HCEC 1CT (cell line): Measurements from ENCODE around the gene CARD11.
"Not testable (repeated sequence)": the region's sequence is repeated elsewhere in the genome, so short reads cannot be mapped to it uniquely, and the experiment has no call there.

Experiments used
- DNase-seq: peaks from one replicate; pipeline ENCODE4 v3.0.0-alpha.2; 2017

The CARD11 gene

DNA sequence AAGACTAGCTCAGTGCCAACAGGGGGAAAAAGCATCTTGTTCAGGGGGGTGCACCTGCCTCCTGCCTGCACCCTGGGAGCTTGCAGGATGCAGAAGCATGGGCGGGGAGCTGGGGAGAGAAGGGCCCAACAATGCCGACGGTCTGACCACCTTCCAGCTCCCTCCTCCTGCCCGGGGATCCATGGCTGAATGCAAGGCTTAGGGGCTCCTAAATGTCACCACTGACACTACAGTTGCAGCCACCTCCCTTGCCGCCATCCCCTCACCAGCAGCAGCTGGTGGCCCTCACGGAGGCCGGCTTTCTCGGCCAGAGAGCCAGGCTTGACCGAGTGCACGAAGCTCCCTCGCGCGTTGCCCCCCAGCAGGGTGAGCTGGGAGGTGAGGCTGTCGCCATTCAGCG, 120.8 kb downstream of the CARD11 start:
- DNase-seq, result no peak

DNA sequence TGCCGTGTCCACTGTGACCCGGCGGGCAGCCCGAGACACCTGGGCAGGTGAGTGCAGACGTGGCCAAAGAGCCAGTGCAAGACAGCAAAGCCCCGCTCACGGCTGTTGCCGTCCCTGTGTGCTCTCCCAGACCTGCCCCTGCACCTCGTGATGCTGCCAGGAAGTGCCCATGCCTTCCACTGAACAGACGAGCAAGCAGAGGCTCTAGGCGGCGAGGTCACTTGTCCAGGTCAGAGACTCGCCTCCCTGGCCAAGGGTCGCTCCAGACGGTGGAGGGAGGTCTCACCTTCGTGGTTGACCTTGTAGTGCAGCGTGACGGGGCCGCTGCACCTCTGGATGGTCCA, 121.3 kb downstream of the CARD11 start:
- no peak for DNase-seq

- no peak for DNase-seq
Measured at GRCh38 chr7:2921653-2922347, 121.9 kb downstream of the CARD11 start.

DNA sequence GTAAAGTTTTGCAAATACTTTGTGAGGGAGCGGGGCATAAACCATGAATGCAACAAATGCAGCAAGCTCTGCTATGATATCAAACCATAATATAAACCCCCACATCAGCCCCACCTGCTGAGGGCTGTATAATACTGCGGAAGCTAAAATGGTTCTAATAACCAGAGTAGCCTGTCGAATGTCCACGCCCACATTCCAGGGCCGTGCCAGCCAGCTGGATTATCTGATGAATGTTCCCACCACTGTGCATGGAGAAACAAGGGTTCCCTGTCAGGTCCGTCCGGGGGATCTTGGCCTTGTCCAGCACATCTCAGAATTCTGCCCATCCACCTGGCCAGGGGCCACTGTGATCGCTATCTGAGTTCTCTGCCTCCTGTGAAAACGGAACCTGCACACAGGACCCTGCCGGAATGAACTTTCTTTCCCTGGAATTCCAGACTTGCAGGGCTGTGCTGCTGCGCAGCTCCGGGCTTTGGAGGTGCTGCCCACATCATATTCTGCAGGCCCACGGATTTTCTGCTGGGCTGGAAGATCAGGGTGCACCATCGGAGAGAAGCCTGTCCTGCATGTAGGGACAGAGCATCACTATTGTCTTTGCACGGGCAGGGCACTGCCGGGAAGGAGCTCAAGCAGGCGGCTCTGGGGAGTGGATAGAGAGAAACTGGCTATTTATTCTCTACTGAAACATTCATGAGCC, 122.6 kb downstream of the CARD11 start:
- DNase-seq, result no peak

- not testable (repeated sequence) for DNase-seq
Measured at GRCh38 chr7:2920480-2920879, 123.2 kb downstream of the CARD11 start.

- no peak for DNase-seq
Measured at GRCh38 chr7:2920041-2920440, 123.6 kb downstream of the CARD11 start.

- no peak for DNase-seq
Measured at GRCh38 chr7:2919256-2919655, 124.4 kb downstream of the CARD11 start.

- no peak for DNase-seq
Measured at GRCh38 chr7:2918406-2918805, 125.3 kb downstream of the CARD11 start.

GRCh38 chr7:2915023-2915422, 128.6 kb downstream of the CARD11 start:
- no peak for DNase-seq

DNA sequence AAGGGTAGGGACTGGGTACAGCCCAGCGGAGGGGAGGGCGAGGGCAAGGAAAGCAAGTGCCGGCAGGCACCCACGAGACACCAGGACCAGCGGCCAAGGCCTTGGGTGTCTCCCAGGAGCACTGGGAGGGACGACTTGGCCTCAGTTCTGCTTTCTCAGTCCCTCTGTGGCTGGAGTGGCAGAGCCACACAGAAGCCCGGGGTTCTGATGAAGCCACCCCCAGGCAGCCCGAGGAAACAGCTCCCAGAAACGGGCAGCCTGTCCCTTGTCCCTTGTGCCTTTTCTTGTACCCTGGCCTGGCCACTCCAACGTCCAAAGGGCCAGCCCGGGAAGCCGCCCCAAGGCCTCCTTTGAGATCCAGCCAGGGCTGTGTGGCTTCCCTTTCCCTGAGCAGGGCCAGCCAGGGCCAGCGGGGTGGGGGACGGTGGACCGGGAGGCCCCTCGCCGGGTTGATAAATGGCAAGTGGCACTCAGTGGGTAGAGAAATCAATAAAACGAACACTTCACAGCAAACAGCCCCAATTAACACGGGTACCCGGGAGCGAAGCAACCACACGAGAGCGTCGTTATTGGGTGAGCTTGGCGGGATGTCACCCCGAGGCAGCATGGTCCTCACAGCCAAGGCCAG, 129.8 kb downstream of the CARD11 start:
- DNase-seq, result no peak

DNA sequence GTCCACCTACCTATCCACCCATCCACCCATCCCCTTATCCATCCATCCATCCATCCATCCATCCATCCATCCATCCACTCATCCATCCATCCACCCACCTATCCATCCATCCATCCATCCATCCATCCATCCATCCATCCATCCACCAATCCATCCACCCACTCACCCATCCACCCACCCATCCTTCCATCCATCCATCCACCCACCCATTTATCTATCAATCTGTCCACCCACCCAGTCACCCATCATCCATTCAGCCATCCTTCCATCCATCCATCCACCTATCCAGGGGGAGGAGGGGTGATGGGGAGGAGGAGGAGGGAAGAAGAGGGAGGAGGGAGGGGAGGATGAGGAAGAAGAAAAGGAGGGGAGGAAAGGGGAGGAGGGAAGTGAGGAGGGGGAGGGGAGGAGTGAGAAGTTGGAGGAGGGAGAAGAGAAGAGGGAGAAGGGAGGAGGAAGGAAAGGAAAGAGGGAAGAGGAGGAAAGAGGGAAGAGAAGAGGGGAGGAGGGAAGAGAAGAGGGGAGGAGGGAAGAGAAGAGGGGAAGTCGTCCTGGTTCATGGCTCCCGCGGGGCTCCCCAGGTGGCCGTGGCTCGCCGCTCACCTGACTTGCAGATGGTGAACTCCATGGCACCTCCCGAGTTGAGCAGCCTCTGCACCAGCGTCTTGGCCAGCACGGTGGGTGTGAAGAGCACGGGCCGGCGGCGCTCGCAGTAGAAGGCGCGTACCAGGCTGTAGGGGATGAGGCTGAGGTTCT, 130.8 kb downstream of the CARD11 start:
- no peak for DNase-seq

- DNase-seq, result no peak
Measured at GRCh38 chr7:2911466-2911865, 132.2 kb downstream of the CARD11 start.

GRCh38 chr7:2909471-2910039, 134.1 kb downstream of the CARD11 start:
- no peak for DNase-seq

DNA sequence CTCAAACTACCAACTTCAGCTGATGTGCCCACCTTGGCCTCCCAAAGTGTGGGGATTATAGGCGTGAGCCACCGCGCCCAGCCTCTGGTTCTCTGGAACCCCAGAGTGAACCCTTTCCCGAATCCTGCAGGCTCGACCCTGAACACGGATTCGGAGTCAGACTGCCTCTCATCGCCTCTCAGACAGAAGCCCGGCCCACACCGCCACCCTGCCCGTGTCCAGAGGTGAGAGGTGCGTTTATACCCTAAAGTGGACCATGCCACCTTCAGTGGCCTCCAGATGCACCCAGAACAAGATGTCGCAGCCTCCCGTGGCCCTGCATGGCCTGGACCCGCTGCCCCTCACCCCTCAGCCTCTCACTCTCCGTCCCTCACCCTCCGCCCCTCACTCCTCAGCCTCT, 134.6 kb downstream of the CARD11 start:
- DNase-seq, result no peak

GRCh38 chr7:2908103-2908683, 135.5 kb downstream of the CARD11 start:
- no peak for DNase-seq

DNA sequence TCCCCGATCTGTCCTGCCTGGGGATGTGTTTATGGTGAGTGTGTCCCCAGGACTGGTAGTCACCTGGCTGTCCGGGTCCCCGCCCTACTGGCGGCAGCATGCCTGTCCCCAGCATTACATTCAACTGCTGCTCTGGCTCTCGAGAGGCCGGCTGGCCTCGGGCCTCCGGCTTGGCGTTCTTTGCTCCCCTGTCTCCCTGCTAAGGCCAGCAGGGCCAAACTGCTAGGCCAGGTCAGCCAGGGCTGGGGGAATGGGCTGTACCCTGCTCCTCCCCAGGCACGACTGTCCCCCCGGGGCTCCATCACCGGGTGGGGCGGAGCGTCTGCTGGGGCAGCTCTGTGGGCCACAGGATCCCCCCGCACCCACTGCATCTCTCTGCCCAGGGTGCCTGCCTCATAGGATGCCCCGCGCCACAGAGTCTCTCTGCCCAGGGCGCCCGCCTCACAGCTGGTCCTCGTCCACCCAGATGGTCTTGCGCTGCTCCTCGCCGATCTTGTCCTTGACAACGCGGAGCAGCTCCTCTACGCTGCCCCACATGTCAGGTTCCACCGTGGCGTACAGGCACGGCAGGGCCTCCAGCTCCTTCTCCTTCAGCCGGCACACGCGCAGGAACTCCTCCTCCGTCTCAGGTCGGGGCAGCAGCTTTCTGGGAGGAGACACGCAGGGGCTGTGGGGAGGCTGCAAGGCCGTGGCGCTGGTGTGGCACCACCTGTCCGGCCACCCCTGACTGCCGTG, 137.3 kb downstream of the CARD11 start:
- no peak for DNase-seq

- no peak for DNase-seq
Measured at GRCh38 chr7:2905500-2905899, 138.2 kb downstream of the CARD11 start.

DNA sequence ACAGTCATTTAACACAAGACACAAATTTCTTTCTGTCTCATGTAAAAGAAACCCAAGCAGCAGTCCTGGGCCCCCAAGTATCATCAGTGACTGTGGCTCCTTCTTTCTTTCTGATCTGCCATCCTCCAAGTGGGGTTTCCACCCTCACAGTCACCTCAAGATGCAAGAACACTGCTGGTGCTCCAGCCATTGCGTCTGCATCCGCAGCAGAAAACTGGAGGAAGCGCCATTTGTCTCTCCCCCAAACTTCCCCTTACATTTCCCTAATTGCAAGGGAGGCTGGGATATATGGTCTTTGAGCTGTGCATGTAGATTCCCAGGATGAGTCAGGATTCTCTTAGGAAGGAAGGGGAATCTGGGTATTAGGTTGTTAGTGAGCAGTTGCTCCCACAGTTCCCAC, 138.6 kb downstream of the CARD11 start:
- DNase-seq, result no peak

DNA sequence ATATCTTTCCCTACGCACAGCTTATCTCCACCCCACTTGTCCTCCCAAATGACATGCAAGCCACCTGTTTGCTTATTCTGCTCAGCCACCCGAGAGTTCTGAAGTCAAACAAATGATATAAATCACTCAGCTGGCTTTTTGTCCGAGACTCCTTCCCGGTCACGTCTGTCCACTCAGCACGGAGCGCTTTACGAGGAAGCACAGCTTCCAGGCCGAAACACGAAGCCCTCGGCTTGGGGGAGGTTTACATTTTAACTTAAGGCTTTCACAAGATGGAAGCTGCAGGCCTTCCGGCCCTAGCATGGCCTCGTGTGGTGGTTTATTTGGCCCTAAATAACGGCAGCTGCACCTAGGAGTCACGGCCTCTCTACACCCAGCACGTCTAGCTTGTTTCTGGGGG, 139.5 kb downstream of the CARD11 start:
- DNase-seq, result no peak

DNA sequence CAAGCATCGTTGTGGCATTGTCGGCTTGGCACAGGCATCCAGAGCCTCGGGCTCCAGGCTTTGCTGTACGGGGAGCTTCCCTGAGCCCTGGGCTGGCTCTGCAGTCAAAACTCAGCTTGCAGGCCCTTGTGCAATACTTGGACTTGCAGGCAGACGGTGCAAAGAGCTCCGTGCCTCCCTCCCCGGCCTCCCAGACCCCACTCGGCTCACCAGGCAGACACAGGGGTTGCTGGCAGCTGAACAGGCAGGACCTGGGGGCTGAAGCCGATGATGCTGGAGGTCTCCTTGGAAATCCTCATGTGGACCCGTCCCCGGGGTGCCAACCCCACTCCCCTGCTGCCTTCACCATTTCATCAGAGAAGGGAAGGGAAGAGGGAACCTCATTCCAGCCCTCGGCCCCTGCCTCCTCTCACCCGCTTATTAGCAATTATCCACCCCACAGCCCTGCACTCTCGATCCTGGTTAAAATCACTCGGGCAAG, 139.9 kb downstream of the CARD11 start:
- DNase-seq, result no peak

GRCh38 chr7:2897023-2897422, 146.6 kb downstream of the CARD11 start:
- no peak for DNase-seq

DNA sequence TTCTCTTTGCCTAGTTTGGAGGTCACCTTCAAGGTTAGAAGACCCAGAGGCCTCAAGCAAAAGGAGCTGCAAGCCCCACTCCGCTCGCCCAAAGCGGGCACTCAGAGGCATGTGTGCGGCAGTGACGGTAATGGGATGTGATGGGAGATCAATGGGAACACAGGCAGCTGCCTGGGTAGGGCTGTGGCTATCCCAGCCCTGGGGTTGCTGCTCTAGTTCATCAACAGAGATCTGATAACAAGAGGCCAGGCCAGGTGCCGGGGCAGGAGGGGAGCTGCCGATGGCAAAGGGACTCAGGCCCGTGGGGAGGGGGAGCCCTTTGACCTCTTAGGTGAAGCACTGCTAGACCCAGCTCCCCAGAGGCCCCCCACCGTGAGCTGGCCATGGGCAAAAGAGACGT, 147.5 kb downstream of the CARD11 start:
- DNase-seq, result no peak
